Transverse colon (tissue), 4 donors: ENCODE data around the gene NRN1L. TPM values are rescaled to one million over a fixed set of nuclear protein-coding genes. Genes with fewer than 3 reads are reported as not detected.

Source experiments
- DNase-seq: peaks from one replicate; pipeline ENCODE4 v3.0.0-alpha.2; 2019
- H3K27ac ChIP-seq, 4 donors: fragments of 200-600 bp; sonication (generic); 2 replicates each; pipeline ENCODE4 v1.5.1; 2016 to 2018; ENCODE audit warnings: inconsistent platforms in 4 of 4
- H3K27me3 ChIP-seq: fragments of 200-600 bp; sonication (generic); 2 replicates; pipeline ENCODE4 v1.5.1; 2017; ENCODE audit warnings: inconsistent platforms
- H3K36me3 ChIP-seq, 4 donors: fragments of 200-600 bp; sonication (generic); 2 replicates each; pipeline ENCODE4 v1.5.1; 2017 to 2019; ENCODE audit warnings: inconsistent platforms in 4 of 4
- H3K4me1 ChIP-seq, 4 donors: fragments of 200-600 bp; sonication (generic); 2 replicates each; pipeline ENCODE4 v1.5.1; 2017 to 2020; ENCODE audit warnings: inconsistent platforms in 4 of 4
- H3K4me3 ChIP-seq, 4 donors: fragments of 200-600 bp; sonication (generic); 1 replicate in 1 of 4; 2 replicates in 3 of 4; pipeline versions ENCODE4 v1.5.1 to v1.6.1; 2017 to 2019; ENCODE audit warnings: inconsistent platforms in 4 of 4
- H3K9me3 ChIP-seq, 2 donors: fragments of 200-600 bp; sonication (generic); 2 replicates each; pipeline ENCODE4 v1.5.1; 2017 to 2019; ENCODE audit warnings: inconsistent platforms in 2 of 2
- CTCF ChIP-seq, 5 experiments: fragments of 200-600 bp in 3 of 5; fragments of 450-650 bp in 2 of 5; sonication (generic) in 3 of 5; IDR thresholded peaks; 1 replicate in 2 of 5; 2 replicates in 3 of 5; pipeline ENCODE4 v1.5.1; 2016 to 2017; ENCODE audit warnings: antibody characterized with exemption in 5 of 5, inconsistent platforms in 3 of 5, mild to moderate bottlenecking in 2 of 5, moderate library complexity in 1 of 5
- EP300 ChIP-seq: sonication (generic); formaldehyde crosslinking; IDR thresholded peaks from one replicate; pipeline ENCODE4 v1.6.1; 2017; ENCODE audit warnings: antibody characterized with exemption, low read depth
- POLR2A ChIP-seq: fragments of 450-650 bp; IDR thresholded peaks from one replicate; pipeline ENCODE4 v1.6.1; 2016; ENCODE audit warnings: antibody characterized with exemption, mild to moderate bottlenecking, moderate library complexity
- POLR2AphosphoS5 ChIP-seq, 3 donors: sonication (generic); formaldehyde crosslinking; IDR thresholded peaks; one replicate each; pipeline ENCODE4 v1.6.1; 2016; ENCODE audit warnings: antibody characterized with exemption in 3 of 3
- WGBS, 2 donors: methylation state at CpG; one replicate each; pipeline ENCODE4 v1.1.5; 2018; ENCODE audit warnings: low coverage in 1 of 2; 5-methylcytosine and 5-hydroxymethylcytosine counted together
- in situ Hi-C, 4 donors: fragments of 200-750 bp; cut with MboI; loops; one replicate each; pipeline versions ENCODE4 v1.15.0 to v1.15.1; 2017; ENCODE audit warnings: low sequenced_read_pairs in 3 of 4, low pct_ligation_motif_present in 1 of 4, low pct_unique_long_range_greater_than_20kb in 1 of 4
- intact Hi-C: fragments of 100-400 bp; cut with DNase I; formaldehyde crosslinking; loops from one replicate; pipeline ENCODE4 v1.15.1; 2023; ENCODE audit warnings: low total_unique reads
- total RNA-seq, 4 donors: library from RNA; depleted of rRNA; stranded (reverse); fragments of >200 nt; gene quantifications; one replicate each; pipeline ENCODE4 v1.1.0, GENCODE V29; 2016

Gene NRN1L
- total RNA-seq, 4 donors from 2014 or later, result 2.5 TPM; not detected in 3

DNA sequence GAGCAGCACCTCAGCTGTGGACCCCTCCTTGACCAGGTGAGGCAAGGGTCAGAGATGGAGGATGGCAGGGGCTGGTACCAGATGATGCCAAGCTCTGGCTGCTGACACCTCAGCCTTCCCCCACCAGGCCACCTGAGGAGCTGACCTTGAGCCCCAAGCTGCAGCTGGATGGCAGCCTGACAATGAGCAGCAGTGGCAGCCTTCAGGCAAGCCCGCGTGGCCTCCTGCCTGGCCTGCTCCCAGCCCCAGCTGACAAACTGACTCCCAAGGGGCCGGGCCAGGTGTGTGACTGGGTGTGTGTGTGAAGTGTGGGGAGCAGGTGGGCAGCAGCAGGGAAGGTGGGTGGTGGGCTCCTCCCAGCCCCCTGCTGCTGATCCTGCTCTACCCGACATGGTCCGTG is 4.7 kb upstream of the NRN1L start:
- in situ Hi-C loops (no loop called here), intact Hi-C loops (no loop called here)
- Histone ChIP-seq H3K27me3 (no peaks in the 10 kb centered on the region), H3K4me1 (peaks cover 2 to 13% (median 5%) of the 10 kb centered on the region in 4 donors), H3K9me3 (no peaks in the 10 kb centered on the region), H3K27ac (no peak overlapping the region), H3K4me3 (no peak overlapping the region), H3K36me3 (peaks cover 0 to 58% (median 21%) of the 10 kb centered on the region in 4 donors)
- TF ChIP-seq POLR2AphosphoS5 (IDR thresholded peaks at IDR 0.05) (no peak), POLR2A (no peak), EP300 (no peak), CTCF (IDR thresholded peaks at IDR 0.05) (no peak)
- DNase-seq, result no peak
- 96% methylated on average over 2 of the region's 5 CpGs; no CpG with 5 or more reads in 1 of the 2 donors for WGBS, 2 donors

GRCh38 chr16:67880584-67880983 is 4.1 kb upstream of the NRN1L start:
- in situ Hi-C loops, result no loop called here
- Histone ChIP-seq H3K27me3 (no peaks in the 10 kb centered on the region), H3K27ac (no peak overlapping the region), H3K9me3 (no peaks in the 10 kb centered on the region), H3K4me1 (peaks cover 0 to 11% (median 1%) of the 10 kb centered on the region in 4 donors), H3K36me3 (peaks cover 0 to 58% (median 21%) of the 10 kb centered on the region in 4 donors), H3K4me3 (no peak overlapping the region)
- DNase-seq, result no peak
- 94% methylated on average over 12 of the region's 13 CpGs; no CpG with 5 or more reads in 1 of the 2 donors for WGBS, 2 donors
- TF ChIP-seq CTCF (IDR thresholded peaks at IDR 0.05) (no peak), POLR2A (no peak), EP300 (no peak), POLR2AphosphoS5 (IDR thresholded peaks at IDR 0.05) (no peak)
- intact Hi-C loops, result no loop called here

DNA sequence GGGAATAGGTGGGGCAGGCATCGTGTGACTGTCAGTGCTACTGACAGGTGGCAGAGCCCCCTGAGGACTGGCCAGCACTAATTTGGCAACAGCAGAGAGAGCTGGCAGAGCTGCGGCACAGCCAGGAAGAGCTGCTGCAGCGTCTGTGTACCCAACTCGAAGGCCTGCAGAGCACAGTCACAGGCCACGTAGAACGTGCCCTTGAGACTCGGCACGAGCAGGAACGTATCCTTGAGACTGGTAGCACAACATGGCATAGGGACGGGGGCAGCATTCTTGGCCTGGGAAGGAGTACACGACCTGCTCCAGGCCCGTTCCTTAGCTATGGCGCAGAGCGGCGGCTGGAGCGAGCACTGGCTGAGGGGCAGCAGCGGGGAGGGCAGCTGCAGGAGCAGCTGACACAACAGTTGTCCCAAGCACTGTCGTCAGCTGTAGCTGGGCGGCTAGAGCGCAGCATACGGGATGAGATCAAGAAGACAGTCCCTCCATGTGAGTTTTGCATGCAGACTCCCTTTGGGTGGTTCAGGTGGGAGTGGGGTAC is 3.0 kb upstream of the NRN1L start:
- in situ Hi-C loops (no loop called here), intact Hi-C loops (no loop called here)
- Histone ChIP-seq H3K4me3 (no peak overlapping the region), H3K36me3 (peaks cover 0 to 56% (median 21%) of the 10 kb centered on the region in 4 donors), H3K9me3 (no peaks in the 10 kb centered on the region), H3K27ac (no peak overlapping the region), H3K4me1 (peaks cover 0 to 11% (median 1%) of the 10 kb centered on the region in 4 donors), H3K27me3 (no peaks in the 10 kb centered on the region)
- whole genome bisulfite sequencing, 2 donors, result 94% methylated on average over 21 of the region's 21 CpGs; no CpG with 5 or more reads in 1 of the 2 donors
- TF ChIP-seq EP300 (no peak), POLR2AphosphoS5 (IDR thresholded peaks at IDR 0.05) (no peak), CTCF (IDR thresholded peaks at IDR 0.05) (no peak), POLR2A (no peak)
- DNase-seq, result no peak

DNA sequence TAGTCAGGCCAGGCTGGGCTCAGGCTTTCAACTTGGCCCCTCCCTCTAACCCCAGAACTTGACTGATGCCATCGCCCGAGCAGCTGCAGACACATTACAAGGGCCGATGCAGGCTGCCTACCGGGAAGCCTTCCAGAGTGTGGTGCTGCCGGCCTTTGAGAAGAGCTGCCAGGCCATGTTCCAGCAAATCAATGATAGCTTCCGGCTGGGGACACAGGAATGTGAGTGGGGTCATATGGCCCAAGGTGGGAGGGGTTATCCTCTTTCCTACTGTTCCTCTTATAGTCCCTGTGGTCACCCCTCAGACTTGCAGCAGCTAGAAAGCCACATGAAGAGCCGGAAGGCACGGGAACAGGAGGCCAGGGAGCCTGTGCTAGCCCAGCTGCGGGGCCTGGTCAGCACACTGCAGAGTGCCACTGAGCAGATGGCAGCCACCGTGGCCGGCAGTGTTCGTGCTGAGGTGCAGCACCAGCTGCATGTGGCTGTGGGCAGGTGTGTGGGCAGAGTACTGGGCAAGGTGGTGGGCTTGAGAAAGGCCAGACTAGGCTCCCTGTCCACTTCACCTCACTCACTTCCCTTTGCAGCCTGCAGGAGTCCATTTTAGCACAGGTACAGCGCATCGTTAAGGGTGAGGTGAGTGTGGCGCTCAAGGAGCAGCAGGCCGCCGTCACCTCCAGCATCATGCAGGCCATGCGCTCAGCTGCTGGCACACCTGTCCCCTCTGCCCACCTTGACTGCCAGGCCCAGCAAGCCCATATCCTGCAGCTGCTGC is 2.1 kb upstream of the NRN1L start:
- TF ChIP-seq EP300 (no peak), POLR2A (no peak), POLR2AphosphoS5 (IDR thresholded peaks at IDR 0.05) (no peak), CTCF (IDR thresholded peaks at IDR 0.05) (no peak)
- DNase-seq, result no peak
- no peaks in the 10 kb centered on the region for H3K27me3 ChIP-seq
- WGBS, 2 donors, result 84% methylated on average over 18 of the region's 18 CpGs; no CpG with 5 or more reads in 1 of the 2 donors
- H3K4me1 ChIP-seq, result peaks cover 0 to 11% (median 1%) of the 10 kb centered on the region in 4 donors
- H3K36me3 ChIP-seq, result peaks cover 0 to 48% (median 20%) of the 10 kb centered on the region in 4 donors
- no peak overlapping the region for H3K4me3 ChIP-seq
- intact Hi-C loops (no loop called here), in situ Hi-C loops (no loop called here)
- no peaks in the 10 kb centered on the region for H3K9me3 ChIP-seq
- peak overlapping the region in 1 of 4 donors; percentile 40 for H3K27ac ChIP-seq
